PC-3 (cell line): Measurements from ENCODE around the gene LYVE1.

Experiments
- CTCF ChIP-seq: fragments of 300-600 bp; sonication (generic); conservative IDR thresholded peaks from 2 replicates; pipeline ENCODE4 v1.5.1; 2017; ENCODE audit warnings: antibody characterized with exemption, low read depth, mild to moderate bottlenecking, low read length
- EZH2 ChIP-seq: fragments of 300-600 bp; sonication (generic); IDR thresholded peaks from one replicate; pipeline ENCODE4 v1.6.1; 2017; ENCODE audit warnings: antibody characterized with exemption, mild to moderate bottlenecking, low read length; ENCODE audit not compliant: unreplicated experiment

- TF ChIP-seq CTCF (no peak), EZH2 (no peak)
Measured at GRCh38 chr11:10520562-10520961, 47.9 kb downstream of the LYVE1 start.
